H9 (cell line): Measurements from ENCODE around the gene DISC1. TPM values are rescaled to one million over a fixed set of nuclear protein-coding genes. Genes with fewer than 3 reads are reported as not detected.

Experiments used
- DNase-seq: peaks from one replicate; pipeline ENCODE4 v3.0.0-alpha.2; 2017
- H2AFZ ChIP-seq: one replicate; pipeline ENCODE4 v1.6.1; 2013; ENCODE audit warnings: mild to moderate bottlenecking, low read length, control low read depth, moderate library complexity
- H2AK5ac ChIP-seq: 2 replicates; pipeline ENCODE4 v1.6.1; 2013; ENCODE audit warnings: low read length, control low read depth, mixed read lengths; ENCODE audit not compliant: insufficient read length
- H2BK120ac ChIP-seq: one replicate; pipeline ENCODE4 v1.6.1; 2013; ENCODE audit warnings: low read depth, mild to moderate bottlenecking, low read length, control low read depth, inconsistent platforms; ENCODE audit not compliant: poor library complexity, severe bottlenecking
- H2BK12ac ChIP-seq: 2 replicates; pipeline ENCODE4 v1.6.1; 2013; ENCODE audit warnings: low read length, control low read depth, mixed read lengths, low read depth; ENCODE audit not compliant: insufficient read length
- H2BK15ac ChIP-seq: 2 replicates; pipeline ENCODE4 v1.6.1; 2013; ENCODE audit warnings: low read depth, low read length, control low read depth
- H2BK20ac ChIP-seq: one replicate; pipeline ENCODE4 v1.6.1; 2013; ENCODE audit warnings: low read depth, mild to moderate bottlenecking, low read length, control low read depth, inconsistent platforms; ENCODE audit not compliant: poor library complexity, severe bottlenecking
- H2BK5ac ChIP-seq: 2 replicates; pipeline ENCODE4 v1.6.1; 2013; ENCODE audit warnings: low read length, control low read depth, mixed read lengths; ENCODE audit not compliant: insufficient read length
- H3K14ac ChIP-seq: 2 replicates; pipeline ENCODE4 v1.6.1; 2013; ENCODE audit warnings: low read length, control low read depth; ENCODE audit not compliant: insufficient read depth
- H3K18ac ChIP-seq: 2 replicates; pipeline ENCODE4 v1.6.1; 2013; ENCODE audit warnings: low read depth, mild to moderate bottlenecking, mixed read lengths, low read length, control low read depth; ENCODE audit not compliant: insufficient read length
- H3K23ac ChIP-seq: 2 replicates; pipeline ENCODE4 v1.6.1; 2013; ENCODE audit warnings: low read length, control low read depth, mixed read lengths, low read depth; ENCODE audit not compliant: insufficient read length
- H3K23me2 ChIP-seq: 2 replicates; pipeline ENCODE4 v1.6.1; 2013; ENCODE audit warnings: low read depth, mild to moderate bottlenecking, mixed read lengths, low read length, control low read depth; ENCODE audit not compliant: insufficient read length, poor library complexity, severe bottlenecking
- H3K27ac ChIP-seq: 2 replicates; pipeline ENCODE4 v1.5.1; 2013; ENCODE audit warnings: low read length, control low read depth, mixed read lengths, low read depth; ENCODE audit not compliant: insufficient read length
- H3K27me3 ChIP-seq: 2 replicates; pipeline ENCODE4 v1.6.1; 2013; ENCODE audit warnings: low read length, control low read depth, inconsistent platforms; ENCODE audit not compliant: insufficient read depth
- H3K4ac ChIP-seq: 2 replicates; pipeline ENCODE4 v1.6.1; 2013; ENCODE audit warnings: low read depth, mild to moderate bottlenecking, control low read depth, inconsistent platforms, low read length, moderate library complexity
- H3K4me1 ChIP-seq: 2 replicates; pipeline ENCODE4 v1.6.1; 2013; ENCODE audit warnings: low read length, control low read depth, inconsistent platforms; ENCODE audit not compliant: insufficient read depth
- H3K4me2 ChIP-seq: 2 replicates; pipeline ENCODE4 v1.6.1; 2013; ENCODE audit warnings: low read length, control low read depth, mixed read lengths; ENCODE audit not compliant: insufficient read length, insufficient read depth
- H3K56ac ChIP-seq: 2 replicates; pipeline ENCODE4 v1.6.1; 2013; ENCODE audit warnings: low read depth, mild to moderate bottlenecking, mixed read lengths, low read length, control low read depth; ENCODE audit not compliant: insufficient read length
- H3K79me1 ChIP-seq: 2 replicates; pipeline ENCODE4 v1.6.1; 2013; ENCODE audit warnings: low read depth, mild to moderate bottlenecking, moderate library complexity, low read length, control low read depth, inconsistent platforms; ENCODE audit not compliant: insufficient read depth, poor library complexity, severe bottlenecking
- H3K79me2 ChIP-seq: 2 replicates; pipeline ENCODE4 v1.6.1; 2013; ENCODE audit warnings: low read length, control low read depth, inconsistent platforms; ENCODE audit not compliant: insufficient read depth
- H3K9ac ChIP-seq: 2 replicates; pipeline ENCODE4 v1.6.1; 2013; ENCODE audit warnings: low read length, control low read depth, mixed read lengths; ENCODE audit not compliant: insufficient read length; ENCODE audit errors: extremely low read depth
- H3K9me3 ChIP-seq: one replicate; pipeline ENCODE4 v1.6.1; 2013; ENCODE audit warnings: low read depth, low read length, inconsistent platforms; ENCODE audit not compliant: control insufficient read depth
- H3T11ph ChIP-seq: one replicate; pipeline ENCODE4 v1.6.1; 2013; ENCODE audit warnings: mild to moderate bottlenecking, low read length, control low read depth, inconsistent platforms
- H4K20me1 ChIP-seq: one replicate; pipeline ENCODE4 v1.6.1; 2013; ENCODE audit not compliant: control insufficient read depth, insufficient read length, insufficient read depth
- H4K5ac ChIP-seq: 2 replicates; pipeline ENCODE4 v1.6.1; 2013; ENCODE audit warnings: low read depth, mild to moderate bottlenecking, mixed read lengths, low read length, control low read depth; ENCODE audit not compliant: insufficient read length
- H4K8ac ChIP-seq: replicated peaks from 2 replicates; pipeline ENCODE4 v1.6.1; 2013; ENCODE audit warnings: low read length, control low read depth, mixed read lengths, low read depth; ENCODE audit not compliant: insufficient read length
- H4K91ac ChIP-seq: 2 replicates; pipeline ENCODE4 v1.6.1; 2013; ENCODE audit warnings: low read depth, mild to moderate bottlenecking, moderate library complexity, mixed read lengths, low read length, control low read depth; ENCODE audit not compliant: insufficient read length
- H3K27ac Mint-ChIP-seq, 3 experiments: 2 replicates in 2 of 3; 3 replicates in 1 of 3; pipeline ENCODE4 v1.8.0; 2020 to 2021; ENCODE audit warnings: mixed read lengths in 3 of 3, mild to moderate bottlenecking in 1 of 3, moderate library complexity in 1 of 3
- H3K27me3 Mint-ChIP-seq: 2 replicates; pipeline ENCODE4 v1.8.0; 2021; ENCODE audit warnings: low read depth, mild to moderate bottlenecking, moderate library complexity, mixed read lengths
- H3K36me3 Mint-ChIP-seq, 3 experiments: 2 replicates in 2 of 3; 3 replicates in 1 of 3; pipeline ENCODE4 v1.8.0; 2020 to 2021; ENCODE audit warnings: low read depth in 3 of 3, mixed read lengths in 3 of 3; ENCODE audit not compliant: insufficient read depth in 1 of 3
- H3K4me1 Mint-ChIP-seq, 2 experiments: 2 replicates each; pipeline ENCODE4 v1.8.0; 2020; ENCODE audit warnings: mixed read lengths in 2 of 2
- H3K4me3 Mint-ChIP-seq, 2 experiments: 2 replicates in 1 of 2; 3 replicates in 1 of 2; pipeline ENCODE4 v1.8.0; 2020 to 2021; ENCODE audit warnings: mild to moderate bottlenecking in 2 of 2, mixed read lengths in 2 of 2, moderate library complexity in 1 of 2
- H3K9me3 Mint-ChIP-seq, 2 experiments: 2 replicates in 1 of 2; 3 replicates in 1 of 2; pipeline ENCODE4 v1.8.0; 2020; ENCODE audit warnings: mild to moderate bottlenecking in 2 of 2, mixed read lengths in 2 of 2, moderate library complexity in 1 of 2
- CTCF ChIP-seq: fragments of 200-600 bp; sonication (generic); conservative IDR thresholded peaks from 3 replicates; pipeline ENCODE4 v1.8.0; 2021; ENCODE audit warnings: antibody characterized with exemption, mild to moderate bottlenecking
- WGBS: extraction: QIAGEN DNeasy Blood & Tissue Kit; methylation state at CpG from one replicate; pipeline ENCODE4 v1.1.7; 2013; ENCODE audit warnings: missing lambda C conversion rate, low lambda C conversion rate, mixed read lengths; ENCODE audit not compliant: insufficient read length; ENCODE audit errors: extremely low coverage; 5-methylcytosine and 5-hydroxymethylcytosine counted together
- total RNA-seq: library from RNA; stranded (reverse); gene quantifications from 2 replicates; pipeline ENCODE4 v1.2.1, GENCODE V29; 2021

DISC1 gene
- total RNA-seq, 1 experiment from 2014 or later: 2.5 TPM

GRCh38 chr1:231954751-231955150 lies 328.2 kb downstream of the DISC1 start:
- Histone ChIP-seq H4K8ac (no peak overlapping the region), H3K23me2 (no peaks in the 10 kb centered on the region), H3T11ph (no peak overlapping the region), H3K27ac (no peak overlapping the region), H2AK5ac (no peak overlapping the region), H2BK15ac (no peak overlapping the region), H4K91ac (no peak overlapping the region), H4K5ac (no peak overlapping the region), H3K4ac (no peak overlapping the region), H3K18ac (no peak overlapping the region), H3K4me2 (no peak overlapping the region), H2BK12ac (no peak overlapping the region), H2AFZ (no peak overlapping the region), H3K4me1 (peaks cover 2% of the 10 kb centered on the region; the same call in 1 of the 2 replicates), H3K9ac (no peak overlapping the region), H2BK120ac (no peak overlapping the region), H3K9me3 (no peaks in the 10 kb centered on the region), H2BK20ac (no peak overlapping the region), H4K20me1 (no peaks in the 10 kb centered on the region), H3K79me2 (no peaks in the 10 kb centered on the region), H3K79me1 (no peaks in the 10 kb centered on the region), H3K56ac (no peak overlapping the region), H3K14ac (no peak overlapping the region), H3K23ac (no peak overlapping the region), H2BK5ac (no peak overlapping the region), H3K27me3 (0 out of 2 replicates have a peak, but pooled peaks cover 2% of the 10 kb centered on the region)
- no CpG with 5 or more reads among the region's 3 CpGs for WGBS
- Mint-ChIP-seq H3K9me3 (no peaks in the 10 kb centered on the region), H3K27ac (no peak overlapping the region), H3K4me1 (peaks cover 10 to 11% of the 10 kb centered on the region in 2 experiments), H3K27me3 (peaks cover 11% of the 10 kb centered on the region), H3K36me3 (peaks cover 0 to 2% (median 0%) of the 10 kb centered on the region in 3 experiments; a peak in 3 of 7 replicates), H3K4me3 (no peak overlapping the region)
- TF ChIP-seq CTCF: no peak
- no peak for DNase-seq
